MM.1S (cell line): Measurements from ENCODE around the gene FHL1.

Source experiments
- DNase-seq: peaks from one replicate; pipeline ENCODE4 v3.0.0-alpha.2; 2015
- H2AFZ ChIP-seq: fragments of 300-600 bp; sonication (generic); 2 replicates; pipeline ENCODE4 v1.6.0; 2016; ENCODE audit warnings: antibody characterized with exemption, low read length
- H3F3A ChIP-seq: fragments of 300-600 bp; sonication (generic); 2 replicates; pipeline ENCODE4 v1.6.1; 2016; ENCODE audit warnings: mild to moderate bottlenecking, antibody characterized with exemption, low read length, moderate library complexity, mixed read lengths; ENCODE audit not compliant: insufficient read depth
- H3K27ac ChIP-seq: fragments of 300-600 bp; sonication (generic); 2 replicates; pipeline ENCODE4 v1.5.1; 2016; ENCODE audit warnings: mild to moderate bottlenecking, low read length
- H3K27me3 ChIP-seq: fragments of 300-600 bp; sonication (generic); replicated peaks from 2 replicates; pipeline ENCODE4 v1.6.0; 2016; ENCODE audit warnings: low read length; ENCODE audit not compliant: insufficient read depth
- H3K36me3 ChIP-seq: fragments of 300-600 bp; sonication (generic); replicated peaks from 2 replicates; pipeline ENCODE4 v1.6.1; 2016; ENCODE audit warnings: mild to moderate bottlenecking, low read length, mixed read lengths; ENCODE audit not compliant: insufficient read depth
- H3K4me1 ChIP-seq: fragments of 300-600 bp; sonication (generic); 2 replicates; pipeline ENCODE4 v1.6.1; 2016; ENCODE audit warnings: low read length, mixed read lengths
- H3K4me2 ChIP-seq: fragments of 300-600 bp; sonication (generic); 2 replicates; pipeline ENCODE4 v1.6.0; 2016; ENCODE audit warnings: low read depth, low read length
- H3K4me3 ChIP-seq: fragments of 300-600 bp; sonication (generic); 2 replicates; pipeline ENCODE4 v1.5.1; 2016; ENCODE audit warnings: low read length, mixed read lengths
- H3K79me2 ChIP-seq: fragments of 300-600 bp; sonication (generic); 2 replicates; pipeline ENCODE4 v1.6.1; 2016; ENCODE audit warnings: mixed run types, low read length, mixed read lengths
- H3K9ac ChIP-seq: fragments of 300-600 bp; sonication (generic); 2 replicates; pipeline ENCODE4 v1.6.1; 2016; ENCODE audit warnings: low read length, mixed read lengths
- H3K9me2 ChIP-seq: fragments of 300-600 bp; sonication (generic); replicated peaks from 2 replicates; pipeline ENCODE4 v1.6.1; 2016; ENCODE audit warnings: mild to moderate bottlenecking, low read length, mixed read lengths; ENCODE audit not compliant: insufficient read depth
- H3K9me3 ChIP-seq: fragments of 300-600 bp; sonication (generic); replicated peaks from 2 replicates; pipeline ENCODE4 v1.6.1; 2016; ENCODE audit warnings: mild to moderate bottlenecking, low read length, mixed read lengths; ENCODE audit not compliant: insufficient read depth
- H4K20me1 ChIP-seq: fragments of 300-600 bp; sonication (generic); 2 replicates; pipeline ENCODE4 v1.6.1; 2016; ENCODE audit warnings: mild to moderate bottlenecking, low read length, moderate library complexity, mixed read lengths; ENCODE audit not compliant: insufficient read depth
- CTCF ChIP-seq: fragments of 300-600 bp; sonication (generic); IDR thresholded peaks from 2 replicates; pipeline ENCODE4 v1.5.1; 2016; ENCODE audit warnings: antibody characterized with exemption, low read length, mixed read lengths
- EZH2 ChIP-seq: fragments of 300-600 bp; sonication (generic); optimal IDR thresholded peaks from 2 replicates; pipeline ENCODE3; 2017; ENCODE audit warnings: low read depth, mild to moderate bottlenecking, antibody characterized with exemption, low read length, mixed read lengths
- EZH2phosphoT487 ChIP-seq: fragments of 300-600 bp; sonication (generic); IDR thresholded peaks from 2 replicates; pipeline ENCODE4 v1.6.1; 2018; ENCODE audit warnings: antibody characterized with exemption, low read length

The FHL1 gene

GRCh38 chrX:136115126-136115903 is 32.0 kb upstream of the FHL1 start:
- no peak for TF ChIP-seq CTCF
- no peak for TF ChIP-seq EZH2
- TF ChIP-seq EZH2phosphoT487 = no peak
- no peaks in the 10 kb centered on the region for H3K79me2 ChIP-seq
- H3K9ac ChIP-seq = no peak overlapping the region; the same call in 1 of the 2 replicates
- peak overlapping the region; percentile 44 for H3K4me2 ChIP-seq
- no peak overlapping the region for H3K4me3 ChIP-seq
- no peak for DNase-seq
- H3F3A ChIP-seq = peaks cover 5% of the 10 kb centered on the region; the same call in 1 of the 2 replicates
- peak overlapping the region; percentile 30; the same call in 1 of the 2 replicates for H3K27ac ChIP-seq
- no peaks in the 10 kb centered on the region for H3K9me3 ChIP-seq
- H2AFZ ChIP-seq = peak overlapping the region; percentile 71
- no peaks in the 10 kb centered on the region for H3K27me3 ChIP-seq
- H4K20me1 ChIP-seq = no peaks in the 10 kb centered on the region
- no peaks in the 10 kb centered on the region for H3K36me3 ChIP-seq
- peaks cover 20% of the 10 kb centered on the region for H3K4me1 ChIP-seq
- H3K9me2 ChIP-seq = no peaks in the 10 kb centered on the region

DNA sequence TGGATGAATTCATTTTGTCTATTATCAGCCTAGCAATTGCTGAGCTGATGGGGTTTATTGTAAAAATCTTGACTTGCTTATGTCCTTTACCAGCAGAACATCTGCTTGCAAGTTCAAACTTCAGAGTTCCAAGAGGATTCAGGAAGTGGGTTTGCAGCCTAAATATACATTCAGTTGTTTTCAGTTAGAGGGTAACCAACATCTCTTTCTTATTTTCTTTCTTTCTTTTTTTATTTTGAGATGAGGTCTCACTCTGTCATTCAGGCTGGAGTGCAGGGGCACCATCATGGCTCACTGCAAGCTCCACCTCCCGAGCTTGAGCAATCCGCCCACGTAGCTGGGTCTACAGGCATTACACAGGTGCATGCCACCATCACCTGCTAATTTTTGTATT is 31.4 kb upstream of the FHL1 start:
- peaks cover 20% of the 10 kb centered on the region for H3K4me1 ChIP-seq
- peaks cover 5% of the 10 kb centered on the region; the same call in 1 of the 2 replicates for H3F3A ChIP-seq
- H3K4me2 ChIP-seq = peak overlapping the region; percentile 44
- H3K4me3 ChIP-seq = no peak overlapping the region
- H3K9me2 ChIP-seq = no peaks in the 10 kb centered on the region
- DNase-seq = peak; percentile 45
- no peaks in the 10 kb centered on the region for H4K20me1 ChIP-seq
- H3K79me2 ChIP-seq = no peaks in the 10 kb centered on the region
- TF ChIP-seq CTCF (no peak), EZH2phosphoT487 (no peak), EZH2 (no peak)
- H3K36me3 ChIP-seq = no peaks in the 10 kb centered on the region
- peak overlapping the region; percentile 30; the same call in 1 of the 2 replicates for H3K27ac ChIP-seq
- no peak overlapping the region; the same call in 1 of the 2 replicates for H3K9ac ChIP-seq
- H3K9me3 ChIP-seq = no peaks in the 10 kb centered on the region
- H2AFZ ChIP-seq = peak overlapping the region; percentile 71
- H3K27me3 ChIP-seq = no peaks in the 10 kb centered on the region

GRCh38 chrX:136121788-136122187 is 25.5 kb upstream of the FHL1 start:
- peaks cover 9% of the 10 kb centered on the region for H3K4me1 ChIP-seq
- no peak overlapping the region for H3K27ac ChIP-seq
- H3K36me3 ChIP-seq = no peaks in the 10 kb centered on the region
- H3K4me2 ChIP-seq = no peak overlapping the region
- no peak overlapping the region for H2AFZ ChIP-seq
- no peaks in the 10 kb centered on the region for H3K9me2 ChIP-seq
- DNase-seq = no peak
- H3F3A ChIP-seq = peaks cover 4% of the 10 kb centered on the region
- no peak overlapping the region for H3K4me3 ChIP-seq
- H3K9me3 ChIP-seq = no peaks in the 10 kb centered on the region
- no peak overlapping the region for H3K9ac ChIP-seq
- no peaks in the 10 kb centered on the region for H3K79me2 ChIP-seq
- TF ChIP-seq CTCF (no peak), EZH2phosphoT487 (no peak), EZH2 (no peak)
- no peaks in the 10 kb centered on the region for H3K27me3 ChIP-seq
- no peaks in the 10 kb centered on the region for H4K20me1 ChIP-seq
